Measurements from ENCODE around the gene GSN. TPM values are rescaled to one million over a fixed set of nuclear protein-coding genes. Genes with fewer than 3 reads are reported as not detected.

Gene GSN
- total RNA-seq, 1 experiment from 2014 or later = 100 TPM

GRCh38 chr9:121262423-121262822, 5.5 kb upstream of the GSN start:
- H3K4me1 ChIP-seq = 0 out of 2 replicates have a peak, but pooled peaks cover 2% of the 10 kb centered on the region
- no peaks in the 10 kb centered on the region for H3K36me3 ChIP-seq (ENCODE audit: control insufficient read depth, insufficient read depth, low read length)
- Mint-ChIP-seq H3K9me3 (ENCODE audit: unreplicated experiment) (no peaks in the 10 kb centered on the region), H3K4me3 (ENCODE audit: unreplicated experiment) (no peak overlapping the region), H3K27ac (ENCODE audit: unreplicated experiment) (no peak overlapping the region), H3K36me3 (ENCODE audit: insufficient read depth, unreplicated experiment) (no peaks in the 10 kb centered on the region), H3K4me1 (ENCODE audit: low read depth, unreplicated experiment) (peaks cover 10% of the 10 kb centered on the region), H3K27me3 (ENCODE audit: insufficient read depth, unreplicated experiment) (peaks cover 5% of the 10 kb centered on the region)
- no peaks in the 10 kb centered on the region for H3K9me3 ChIP-seq
- BruUV-seq (replicated peaks) = no TSS peak
- no peak for TF ChIP-seq CTCF (IDR thresholded peaks at IDR 0.05; ENCODE audit: insufficient read depth in 1 of 2, low read depth in 1 of 2, low read length in 1 of 2, severe bottlenecking in 1 of 2, unreplicated experiment in 1 of 2)
- H3K27me3 ChIP-seq (replicated peaks; ENCODE audit: control insufficient read depth, insufficient read depth, low read length) = no peaks in the 10 kb centered on the region
- CTCF ChIA-PET = interaction anchor here (1.0 kb wide), 1 partner anchor 57 kb away, joined by 4 read pairs; no protein-coding TSS in a partner anchor
- DNase-seq = no peak
- POLR2A ChIA-PET = no interaction called here
- no peak overlapping the region for H3K4me3 ChIP-seq (ENCODE audit: low read depth, low read length)
- intact Hi-C loops (cut with micrococcal nuclease; ENCODE audit: unreplicated experiment) = no loop called here

GRCh38 chr9:121262953-121263352, 5.0 kb upstream of the GSN start:
- BruUV-seq (replicated peaks) = no TSS peak
- intact Hi-C loops (cut with micrococcal nuclease; ENCODE audit: unreplicated experiment) = no loop called here
- H3K4me3 Mint-ChIP-seq (ENCODE audit: unreplicated experiment) = no peak overlapping the region
- POLR2A ChIA-PET = no interaction called here
- no peak overlapping the region for H3K27ac Mint-ChIP-seq (ENCODE audit: unreplicated experiment)
- Histone ChIP-seq H3K4me3 (ENCODE audit: low read depth, low read length) (no peak overlapping the region), H3K4me1 (0 out of 2 replicates have a peak, but pooled peaks cover 6% of the 10 kb centered on the region), H3K9me3 (no peaks in the 10 kb centered on the region), H3K36me3 (ENCODE audit: control insufficient read depth, insufficient read depth, low read length) (no peaks in the 10 kb centered on the region), H3K27me3 (replicated peaks; ENCODE audit: control insufficient read depth, insufficient read depth, low read length) (no peaks in the 10 kb centered on the region)
- no peaks in the 10 kb centered on the region for H3K9me3 Mint-ChIP-seq (ENCODE audit: unreplicated experiment)
- DNase-seq = no peak
- peaks cover 5% of the 10 kb centered on the region for H3K36me3 Mint-ChIP-seq (ENCODE audit: insufficient read depth, unreplicated experiment)
- peaks cover 14% of the 10 kb centered on the region for H3K4me1 Mint-ChIP-seq (ENCODE audit: low read depth, unreplicated experiment)
- no peak for TF ChIP-seq CTCF (IDR thresholded peaks at IDR 0.05; ENCODE audit: insufficient read depth in 1 of 2, low read depth in 1 of 2, low read length in 1 of 2, severe bottlenecking in 1 of 2, unreplicated experiment in 1 of 2)
- H3K27me3 Mint-ChIP-seq (ENCODE audit: insufficient read depth, unreplicated experiment) = peaks cover 5% of the 10 kb centered on the region
- CTCF ChIA-PET = interaction anchor here (1.0 kb wide), 1 partner anchor 57 kb away, joined by 4 read pairs; no protein-coding TSS in a partner anchor

GRCh38 chr9:121266356-121266755, 1.6 kb upstream of the GSN start:
- Histone ChIP-seq H3K36me3 (ENCODE audit: control insufficient read depth, insufficient read depth, low read length) (no peaks in the 10 kb centered on the region), H3K27me3 (replicated peaks; ENCODE audit: control insufficient read depth, insufficient read depth, low read length) (no peaks in the 10 kb centered on the region), H3K4me3 (ENCODE audit: low read depth, low read length) (no peak overlapping the region), H3K9me3 (no peaks in the 10 kb centered on the region), H3K4me1 (peaks cover 24% of the 10 kb centered on the region)
- DNase-seq = no peak
- no TSS peak for BruUV-seq (replicated peaks)
- Mint-ChIP-seq H3K27me3 (ENCODE audit: insufficient read depth, unreplicated experiment) (no peaks in the 10 kb centered on the region), H3K4me1 (ENCODE audit: low read depth, unreplicated experiment) (peaks cover 21% of the 10 kb centered on the region), H3K27ac (ENCODE audit: unreplicated experiment) (no peak overlapping the region), H3K9me3 (ENCODE audit: unreplicated experiment) (no peaks in the 10 kb centered on the region), H3K4me3 (ENCODE audit: unreplicated experiment) (no peak overlapping the region), H3K36me3 (ENCODE audit: insufficient read depth, unreplicated experiment) (peaks cover 11% of the 10 kb centered on the region)
- ChIA-PET POLR2A (no interaction called here), CTCF (no interaction called here)
- intact Hi-C loops (cut with micrococcal nuclease; ENCODE audit: unreplicated experiment) = no loop called here
- no peak for TF ChIP-seq CTCF (IDR thresholded peaks at IDR 0.05; ENCODE audit: insufficient read depth in 1 of 2, low read depth in 1 of 2, low read length in 1 of 2, severe bottlenecking in 1 of 2, unreplicated experiment in 1 of 2)
